Measurements from ENCODE around the gene TINAG.

DNA sequence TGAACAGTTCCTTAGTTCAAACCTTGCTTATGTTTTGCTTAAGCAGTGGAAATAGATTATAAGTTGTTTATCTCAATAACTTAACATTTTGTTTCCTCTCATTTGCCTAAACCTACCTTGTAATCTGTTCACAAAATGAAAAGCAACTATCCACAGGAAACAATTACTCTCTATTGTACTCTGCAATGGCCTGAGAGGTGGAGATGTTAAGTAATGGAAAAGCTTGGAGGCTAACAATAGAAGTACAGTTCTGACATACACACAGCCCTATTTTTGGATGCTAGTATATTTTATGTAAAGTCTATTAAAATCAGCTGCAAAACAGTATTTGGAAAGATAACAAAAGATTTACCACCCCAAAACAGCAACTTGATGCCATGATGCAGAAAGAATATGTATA is 82.1 kb downstream of the TINAG start:
- TF ChIP-seq POLR2AphosphoS5 (IDR thresholded peaks at IDR 0.05; ENCODE audit: low read depth, low read length) = no peak
- no peak for TF ChIP-seq POLR2A (IDR thresholded peaks at IDR 0.05; ENCODE audit: low read depth, low read length)

Measured in GM12892 (cell line).